Stomach (tissue), 4 donors: Measurements from ENCODE around the gene NUB1.

ENCODE experiments used
- POLR2AphosphoS5 ChIP-seq, 3 donors: sonication (generic); formaldehyde crosslinking; IDR thresholded peaks; one replicate each; pipeline ENCODE4 v1.6.1; 2016; ENCODE audit warnings: antibody characterized with exemption in 3 of 3
- TF ChIP-seq, protein P1 (sequence below), 7 experiments: fragments of 450-650 bp in 4 of 7; fragments of 200-600 bp in 3 of 7; sonication (generic) in 3 of 7; IDR thresholded peaks; one replicate each; pipeline ENCODE4 v1.5.1; 2016 to 2019; ENCODE audit warnings: antibody characterized with exemption in 7 of 7, control low read depth in 2 of 7, mild to moderate bottlenecking in 1 of 7

GRCh38 chr7:151334628-151335027, 7.0 kb upstream of the NUB1 start:
- no peak for TF ChIP-seq POLR2AphosphoS5 (IDR thresholded peaks at IDR 0.05)
- TF ChIP-seq, protein P1, sequence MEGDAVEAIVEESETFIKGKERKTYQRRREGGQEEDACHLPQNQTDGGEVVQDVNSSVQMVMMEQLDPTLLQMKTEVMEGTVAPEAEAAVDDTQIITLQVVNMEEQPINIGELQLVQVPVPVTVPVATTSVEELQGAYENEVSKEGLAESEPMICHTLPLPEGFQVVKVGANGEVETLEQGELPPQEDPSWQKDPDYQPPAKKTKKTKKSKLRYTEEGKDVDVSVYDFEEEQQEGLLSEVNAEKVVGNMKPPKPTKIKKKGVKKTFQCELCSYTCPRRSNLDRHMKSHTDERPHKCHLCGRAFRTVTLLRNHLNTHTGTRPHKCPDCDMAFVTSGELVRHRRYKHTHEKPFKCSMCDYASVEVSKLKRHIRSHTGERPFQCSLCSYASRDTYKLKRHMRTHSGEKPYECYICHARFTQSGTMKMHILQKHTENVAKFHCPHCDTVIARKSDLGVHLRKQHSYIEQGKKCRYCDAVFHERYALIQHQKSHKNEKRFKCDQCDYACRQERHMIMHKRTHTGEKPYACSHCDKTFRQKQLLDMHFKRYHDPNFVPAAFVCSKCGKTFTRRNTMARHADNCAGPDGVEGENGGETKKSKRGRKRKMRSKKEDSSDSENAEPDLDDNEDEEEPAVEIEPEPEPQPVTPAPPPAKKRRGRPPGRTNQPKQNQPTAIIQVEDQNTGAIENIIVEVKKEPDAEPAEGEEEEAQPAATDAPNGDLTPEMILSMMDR (IDR thresholded peaks at IDR 0.05), result no peak
